NCI-H345 treated with DMSO at 0.1 percent for 48 hours (cell line): Measurements from ENCODE around the gene HDHD2.
"Not testable (repeated sequence)": the region's sequence is repeated elsewhere in the genome, so short reads cannot be mapped to it uniquely, and the experiment has no call there.

Experiments used
- DNase-seq: peaks from one replicate; lab custom pipeline; 2025; ENCODE audit not compliant: unreplicated experiment; lab: John Stamatoyannopoulos, UW

Gene HDHD2, protein sequence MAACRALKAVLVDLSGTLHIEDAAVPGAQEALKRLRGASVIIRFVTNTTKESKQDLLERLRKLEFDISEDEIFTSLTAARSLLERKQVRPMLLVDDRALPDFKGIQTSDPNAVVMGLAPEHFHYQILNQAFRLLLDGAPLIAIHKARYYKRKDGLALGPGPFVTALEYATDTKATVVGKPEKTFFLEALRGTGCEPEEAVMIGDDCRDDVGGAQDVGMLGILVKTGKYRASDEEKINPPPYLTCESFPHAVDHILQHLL

GRCh38 chr18:47150029-47150823 lies at the start of gene HDHD2:
Gene HDHD2, minus strand, starts transcription at chr18:47150500. Its CDS starts 14,061 bp downstream, at chr18:47136439.
- peak; percentile 65 for DNase-seq

DNA sequence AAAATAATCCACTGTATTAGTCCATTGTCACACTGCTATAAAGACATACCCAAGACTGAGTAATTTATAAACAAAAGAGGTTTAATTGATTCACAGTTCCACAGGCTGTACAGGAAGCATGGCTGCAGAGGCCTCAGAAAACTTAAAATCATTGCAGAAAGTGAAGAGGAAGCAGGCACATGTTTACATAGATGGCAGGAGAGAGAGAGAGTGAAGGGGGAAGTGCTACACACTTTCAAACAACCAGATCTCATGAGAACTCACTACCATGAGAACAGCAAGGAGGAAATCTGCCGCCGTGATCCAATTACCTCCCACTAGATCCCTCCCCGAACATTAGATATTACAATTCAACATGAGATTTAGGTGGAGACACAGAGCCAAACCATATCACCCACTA lies 45.7 kb upstream of the HDHD2 start:
- DNase-seq = not testable (repeated sequence)

DNA sequence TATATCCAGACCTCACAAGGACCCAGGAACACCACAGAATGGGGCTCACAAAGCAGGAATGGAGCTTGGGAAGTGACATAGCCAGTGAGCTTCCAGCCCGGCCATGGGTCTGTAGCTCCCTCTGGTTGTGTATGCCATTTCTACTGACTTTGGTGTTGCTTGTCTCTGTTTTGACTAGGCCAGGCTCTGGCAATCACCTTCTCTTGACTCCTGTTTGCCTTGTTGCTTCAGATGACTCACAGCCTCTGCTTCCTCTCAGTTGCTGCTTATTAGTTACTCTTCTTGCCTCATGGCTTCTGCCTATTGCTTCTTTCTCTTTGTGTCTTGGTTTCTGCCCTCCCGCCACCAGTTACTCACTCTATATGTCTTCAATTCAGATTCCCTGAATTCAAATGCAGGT lies 41.7 kb upstream of the HDHD2 start:
- DNase-seq = no peak

DNA sequence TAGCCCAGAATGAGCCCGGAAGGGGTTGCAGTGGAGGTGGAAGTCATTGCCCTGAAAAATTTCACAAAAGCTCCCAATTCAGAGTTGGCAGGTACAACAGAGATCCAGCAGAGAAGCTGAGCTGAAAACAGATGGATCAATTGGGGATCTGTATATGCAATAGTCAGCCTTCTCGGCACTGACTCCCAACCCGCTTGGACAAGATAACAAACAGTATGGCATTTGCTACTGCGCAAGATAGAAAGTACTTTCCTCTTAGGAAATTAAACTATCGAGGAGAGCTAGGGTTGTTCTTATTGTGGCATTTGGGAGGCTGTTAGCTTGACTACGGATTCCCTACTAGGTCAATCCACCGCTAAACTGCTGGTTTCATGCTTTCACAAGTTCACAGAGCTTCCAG lies 37.4 kb upstream of the HDHD2 start:
- DNase-seq = no peak

- DNase-seq = no peak
Observed at GRCh38 chr18:47184419-47185050, 34.2 kb upstream of the HDHD2 start.

DNA sequence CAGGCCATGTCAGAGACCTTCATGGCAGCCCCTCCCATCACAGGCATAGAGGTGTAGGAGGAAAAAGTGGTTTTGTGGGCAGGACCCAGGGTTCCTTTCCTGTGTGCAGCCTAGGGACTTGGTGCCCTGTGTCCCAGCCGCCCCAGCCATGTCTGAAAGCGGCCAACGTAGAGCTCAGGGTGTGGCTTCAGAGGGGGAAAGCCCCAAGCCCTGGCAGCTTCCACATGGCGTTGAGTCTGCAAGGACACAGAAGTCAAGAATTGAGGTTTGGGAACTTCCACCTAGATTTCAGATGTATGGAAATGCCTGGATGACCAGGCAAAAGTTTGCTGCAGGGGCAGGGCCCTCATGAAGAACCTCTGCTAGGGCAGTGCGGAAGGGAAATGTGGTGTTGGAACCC lies 31.9 kb upstream of the HDHD2 start:
- DNase-seq = not testable (repeated sequence)

- DNase-seq = no peak
Observed at GRCh38 chr18:47180765-47181164, 30.5 kb upstream of the HDHD2 start.

- DNase-seq = no peak
Observed at GRCh38 chr18:47179520-47179919, 29.2 kb upstream of the HDHD2 start.

DNA sequence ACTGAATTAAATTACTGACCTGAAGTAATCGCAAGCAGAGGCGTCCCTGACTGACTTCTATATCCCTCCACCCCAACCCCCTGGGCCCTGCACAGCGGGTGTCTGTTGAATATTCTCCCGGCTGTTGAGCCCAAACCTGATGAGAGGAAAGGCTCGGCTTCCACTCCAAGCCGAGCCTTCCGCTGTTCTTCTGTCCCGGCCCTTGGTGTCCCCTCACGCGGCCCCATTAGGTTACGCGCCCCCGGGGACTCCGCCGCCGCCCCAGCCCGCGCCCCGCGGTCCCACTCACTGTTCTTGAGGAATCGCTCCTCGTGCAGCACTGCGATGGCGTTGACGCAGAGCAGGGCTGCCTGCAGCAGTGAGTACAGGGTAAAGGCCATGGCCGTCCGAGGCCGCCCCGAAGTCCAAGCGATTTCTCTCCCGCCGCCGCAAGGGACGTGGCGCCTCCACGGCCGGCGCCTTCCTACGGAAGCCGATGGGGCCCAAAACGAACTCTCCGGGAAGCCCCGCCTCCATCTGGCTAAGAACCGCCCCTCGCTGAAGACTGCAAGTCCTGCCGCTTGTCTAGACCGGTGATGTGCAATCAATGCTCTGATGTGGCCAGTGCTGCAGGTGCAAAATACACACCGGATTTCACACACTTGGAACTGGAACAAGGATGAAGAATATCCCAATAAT lies 25.7 kb upstream of the HDHD2 start, which contains the start of gene IER3IP1:
Gene IER3IP1 (minus strand): TSS at position 467 of the 678 bp plus-strand sequence. CDS start 87 bp downstream, at position 380.
- DNase-seq = peak; percentile 87

- no peak for DNase-seq
Observed at GRCh38 chr18:47175283-47175897, 25.1 kb upstream of the HDHD2 start.

DNA sequence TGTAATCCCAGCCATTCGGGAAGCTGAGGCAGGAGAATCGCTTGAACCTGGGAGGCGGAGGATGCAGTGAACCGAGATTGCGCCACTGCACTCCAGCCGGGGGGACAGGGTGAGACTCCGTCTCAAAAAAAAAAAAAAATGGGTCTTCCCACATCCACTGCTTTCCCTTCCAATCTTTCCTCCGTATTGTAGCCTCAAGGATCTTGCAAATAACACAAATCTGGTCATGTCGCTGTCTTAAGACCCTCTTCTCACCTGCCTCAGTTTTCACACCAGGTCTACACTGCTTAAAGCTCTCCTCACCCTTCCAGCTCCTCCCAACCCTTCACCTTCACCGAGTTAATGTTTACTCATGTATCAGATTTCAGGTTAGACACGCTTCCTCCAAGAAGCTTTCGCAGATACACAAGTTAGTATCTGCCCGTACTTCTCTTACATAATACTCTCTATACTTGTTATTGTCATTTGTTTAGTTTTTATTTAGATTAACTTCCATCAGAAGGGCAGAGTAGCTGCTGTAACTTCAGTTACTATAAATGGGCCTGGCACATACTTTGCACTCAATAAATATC lies 24.3 kb upstream of the HDHD2 start:
- no peak for DNase-seq

DNA sequence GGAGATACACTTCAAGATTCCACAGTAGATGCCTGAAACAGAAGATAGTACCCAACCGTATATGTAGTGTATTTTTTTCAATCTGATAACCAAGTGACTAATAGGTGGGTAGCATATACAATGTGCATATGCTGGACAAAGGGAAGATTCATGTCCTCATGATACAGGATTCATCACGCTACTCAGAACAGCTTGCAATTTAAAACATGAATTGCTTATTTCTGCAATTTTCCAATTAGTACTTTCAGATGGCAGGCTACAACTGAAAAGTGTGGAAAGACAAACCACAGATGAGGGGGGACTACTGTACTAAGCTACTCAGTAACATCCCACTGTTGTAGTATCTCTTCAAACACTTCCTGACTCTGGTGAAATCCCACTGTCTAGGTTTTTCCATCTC lies 22.2 kb upstream of the HDHD2 start:
- DNase-seq = no peak

- DNase-seq = no peak
Observed at GRCh38 chr18:47168913-47169312, 18.6 kb upstream of the HDHD2 start.

GRCh38 chr18:47168509-47168908 lies 18.2 kb upstream of the HDHD2 start:
- DNase-seq = no peak

GRCh38 chr18:47166294-47166693 lies 16.0 kb upstream of the HDHD2 start:
- no peak for DNase-seq

GRCh38 chr18:47163241-47163640 lies 12.9 kb upstream of the HDHD2 start:
- DNase-seq = no peak

GRCh38 chr18:47160256-47160655 lies 10.0 kb upstream of the HDHD2 start:
- no peak for DNase-seq

- DNase-seq = not testable (repeated sequence)
Observed at GRCh38 chr18:47158404-47158803, 8.1 kb upstream of the HDHD2 start.

- DNase-seq = no peak
Observed at GRCh38 chr18:47151439-47151838, 1.1 kb upstream of the HDHD2 start.

GRCh38 chr18:47150824-47151366 lies 595 bp upstream of the HDHD2 start:
- peak; percentile 27 for DNase-seq
